Stimulated activated CD4-positive, alpha-beta T cell treated with anti-CD3 and anti-CD28 coated beads, Interleukin-12 subunit alpha, Interleukin-12 subunit beta, amount 100 ng/mL, for 48 hours (primary cell): ENCODE measurements around the gene KMT2E.

Source experiments
- DNase-seq, 3 donors: peaks; one replicate each; pipeline ENCODE4 v3.0.0-alpha.2; 2020; ENCODE audit warnings: low read depth in 2 of 3, low spot score in 1 of 3

The KMT2E gene

GRCh38 chr7:105006367-105007136 is 7.5 kb upstream of the KMT2E start:
- no peak for DNase-seq

- no peak for DNase-seq
Observed at GRCh38 chr7:105007298-105007697, 6.7 kb upstream of the KMT2E start.

DNA sequence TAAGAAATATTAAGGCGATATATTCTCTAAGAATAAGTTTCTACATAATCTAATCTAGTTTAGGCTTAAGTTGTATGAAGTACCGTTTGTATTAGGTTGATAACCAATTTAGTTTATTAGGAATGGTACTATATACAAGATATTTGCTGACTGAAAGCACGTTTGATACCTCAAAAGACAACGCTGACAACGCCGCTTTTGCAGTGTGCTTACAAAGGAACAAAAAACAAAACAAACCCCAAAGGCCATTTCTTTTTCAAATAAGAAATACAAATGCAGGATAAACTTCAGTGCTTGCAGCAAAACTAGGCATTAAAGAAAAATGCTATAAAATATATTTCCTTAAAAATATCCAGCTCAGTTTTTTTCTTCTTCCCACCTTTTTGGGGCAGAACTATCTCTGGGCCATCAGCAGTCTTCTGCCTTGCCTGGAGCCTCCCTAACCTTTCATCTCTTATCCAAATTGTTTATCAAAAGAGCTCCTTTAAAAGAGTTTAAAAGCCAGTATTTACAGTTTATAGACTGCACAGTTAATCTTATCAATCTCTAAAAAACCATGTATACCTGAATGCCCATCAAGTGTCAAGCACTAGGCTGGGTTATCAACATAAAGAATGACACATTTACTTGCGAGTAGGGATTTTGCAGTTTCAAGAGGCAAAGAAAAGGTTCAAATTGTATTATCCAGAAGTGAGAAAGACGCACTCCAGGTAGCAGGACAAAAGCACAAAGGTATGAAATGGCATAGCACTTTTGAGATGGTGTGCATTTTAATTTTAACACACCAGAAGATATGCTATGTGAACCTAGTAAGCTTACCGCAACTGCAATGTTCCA is 4.1 kb upstream of the KMT2E start:
- DNase-seq = no peak

GRCh38 chr7:105010504-105011130 is 3.4 kb upstream of the KMT2E start:
- DNase-seq = no peak

GRCh38 chr7:105011141-105011830 is 2.7 kb upstream of the KMT2E start:
- no peak for DNase-seq

DNA sequence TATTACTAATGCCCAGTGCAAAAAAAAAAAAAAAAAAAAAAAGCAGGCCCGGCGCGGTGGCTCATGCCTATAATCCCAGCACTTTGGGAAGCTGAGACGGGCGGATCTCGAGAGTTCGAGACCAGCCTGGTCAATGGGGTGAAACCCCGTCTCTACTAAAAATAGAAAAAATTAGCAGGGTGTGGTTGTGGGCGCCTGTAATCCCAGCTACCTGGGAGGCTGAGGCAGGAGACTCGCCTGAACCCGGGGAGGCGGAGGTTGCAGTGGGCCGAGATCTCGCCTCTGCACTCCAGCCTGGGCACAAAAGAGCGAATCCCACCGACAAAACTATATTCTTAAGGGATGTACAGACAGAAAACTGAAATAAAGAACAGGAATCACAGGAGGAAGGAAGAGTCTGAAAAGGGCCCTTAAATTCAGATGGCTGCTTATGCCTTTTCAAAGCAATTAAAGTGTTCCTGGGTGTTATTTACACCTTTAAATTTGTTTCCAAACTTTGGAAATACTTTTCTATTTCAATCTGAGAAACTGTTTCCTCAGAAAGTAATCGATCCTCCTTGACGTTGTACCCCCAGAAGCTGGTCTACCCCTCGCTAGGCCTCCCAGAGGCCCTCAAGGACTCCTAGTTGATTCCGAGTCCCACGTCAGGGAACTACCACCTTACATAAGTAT is 2.0 kb upstream of the KMT2E start:
- peak in 1 of 3 donors; percentile 26 for DNase-seq

DNA sequence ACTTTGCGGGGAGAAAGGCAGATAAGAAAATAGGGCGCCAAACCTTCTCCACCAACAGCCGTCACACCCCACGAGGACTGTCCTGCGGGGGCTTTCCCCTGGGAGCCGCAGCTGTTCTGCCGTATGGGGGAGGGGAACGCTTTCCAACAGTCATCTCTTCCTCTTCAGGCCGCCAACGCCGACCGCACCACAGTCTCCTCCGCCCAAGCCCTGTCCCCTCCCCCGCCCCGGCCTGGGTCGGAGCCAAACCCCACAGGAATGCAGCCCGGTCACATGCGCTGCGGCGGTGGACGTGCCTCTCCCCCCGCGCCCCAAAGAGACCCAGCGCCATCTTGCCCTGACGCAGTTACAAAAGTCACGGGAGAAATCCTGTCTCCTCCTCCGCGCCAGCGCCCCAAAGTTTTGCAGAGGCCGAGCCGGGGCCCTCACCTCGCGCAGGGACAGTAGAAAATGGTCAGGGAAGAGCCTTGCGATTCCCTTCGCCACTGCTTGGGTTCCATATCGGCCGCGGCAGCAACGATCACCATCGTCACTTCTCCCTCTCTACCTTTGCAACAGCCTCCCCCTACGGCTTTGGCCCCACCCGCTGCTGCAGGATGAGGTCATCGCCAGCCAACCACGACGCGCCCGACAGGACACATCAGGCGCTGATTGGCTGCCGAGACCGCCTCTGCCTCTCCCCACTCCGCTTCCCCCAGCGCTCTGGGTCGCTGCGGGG is 1.3 kb upstream of the KMT2E start:
- DNase-seq = peak; percentile 99 to 100 (median 100)

- DNase-seq = peak; percentile 86 to 90 (median 90)
Observed at GRCh38 chr7:105013221-105013815, 687 bp upstream of the KMT2E start.

- DNase-seq = peak; percentile 16 to 48 (median 46)
Observed at GRCh38 chr7:105014693-105015389, 836 bp downstream of the KMT2E start.

DNA sequence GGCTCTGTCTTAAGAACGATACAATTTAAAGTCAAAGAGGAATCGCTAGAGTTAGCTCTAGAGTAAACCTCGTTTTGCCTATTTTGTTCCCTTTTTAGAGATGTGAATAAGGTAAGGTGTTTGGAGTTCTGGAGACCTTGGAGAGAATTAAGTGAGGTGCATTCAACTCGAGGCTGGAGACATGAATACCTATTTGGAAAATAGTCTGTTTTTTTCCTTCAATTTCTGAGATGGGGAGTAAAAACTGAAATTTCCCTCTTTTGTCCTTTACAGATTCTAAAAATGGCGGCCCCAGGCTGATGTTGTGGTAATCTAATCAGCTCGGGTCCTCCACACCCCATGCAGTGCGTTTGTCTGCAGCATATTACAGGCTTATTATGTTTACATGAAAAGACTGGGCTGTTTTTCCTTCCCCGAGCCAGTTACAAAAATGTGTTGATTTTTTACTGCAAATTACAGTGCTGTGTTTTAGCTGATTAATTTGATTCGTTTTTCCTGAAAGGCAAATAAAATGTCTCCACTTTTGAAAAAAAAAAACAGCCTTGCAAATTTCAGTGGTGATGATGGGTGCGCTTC is 1.5 kb downstream of the KMT2E start:
- no peak for DNase-seq

DNA sequence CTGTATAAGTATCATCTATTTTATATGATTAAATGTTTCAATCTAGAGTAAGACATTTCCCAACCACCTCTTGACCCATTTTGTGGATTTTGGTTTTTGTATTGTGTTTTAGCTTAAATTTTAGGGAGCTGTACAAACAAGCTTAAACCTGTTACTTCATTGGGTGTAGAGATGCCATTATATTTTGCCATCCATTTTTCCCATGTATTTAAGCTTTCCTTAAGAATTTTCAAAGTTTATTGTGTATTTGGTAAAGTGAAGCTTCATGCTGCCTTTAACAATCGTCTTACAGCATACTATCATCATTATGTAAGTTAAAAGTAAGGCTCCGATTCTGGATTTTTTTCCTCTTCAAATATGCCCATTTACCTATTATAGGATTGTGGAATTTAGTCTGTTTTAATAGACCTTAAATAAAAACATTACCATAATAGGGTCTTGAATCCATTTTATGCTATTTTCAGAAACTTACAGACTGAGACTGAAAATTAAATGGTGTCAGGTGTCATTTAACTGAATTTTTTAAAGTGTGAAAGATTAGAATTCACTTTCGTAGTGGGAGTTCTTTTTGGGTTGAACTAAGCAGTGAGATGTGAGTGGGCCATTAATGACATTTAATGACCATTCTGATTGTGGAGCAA is 2.2 kb downstream of the KMT2E start:
- no peak for DNase-seq

GRCh38 chr7:105016709-105017656 is 3.0 kb downstream of the KMT2E start:
- DNase-seq = no peak

- no peak for DNase-seq
Observed at GRCh38 chr7:105017657-105018365, 3.8 kb downstream of the KMT2E start.

DNA sequence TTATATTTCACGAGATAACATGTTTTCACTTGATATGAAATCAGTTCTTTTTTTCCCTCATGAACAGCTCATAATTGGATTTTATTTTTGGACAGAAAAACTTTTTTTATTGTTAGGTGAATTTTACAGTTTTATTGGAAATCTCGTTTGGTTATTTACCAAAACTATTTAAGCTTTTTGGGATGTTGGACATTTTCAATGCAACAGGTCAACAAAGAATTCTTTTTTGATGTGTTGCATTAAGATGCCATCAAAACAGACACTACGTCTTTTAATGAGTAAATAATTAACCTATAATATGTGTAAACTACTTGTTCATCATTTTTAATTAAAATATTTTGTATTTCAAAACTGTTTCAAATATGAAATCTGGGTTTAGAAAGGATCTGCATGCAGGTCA is 5.3 kb downstream of the KMT2E start:
- DNase-seq = no peak

GRCh38 chr7:105020926-105021325 is 6.9 kb downstream of the KMT2E start:
- DNase-seq = no peak

DNA sequence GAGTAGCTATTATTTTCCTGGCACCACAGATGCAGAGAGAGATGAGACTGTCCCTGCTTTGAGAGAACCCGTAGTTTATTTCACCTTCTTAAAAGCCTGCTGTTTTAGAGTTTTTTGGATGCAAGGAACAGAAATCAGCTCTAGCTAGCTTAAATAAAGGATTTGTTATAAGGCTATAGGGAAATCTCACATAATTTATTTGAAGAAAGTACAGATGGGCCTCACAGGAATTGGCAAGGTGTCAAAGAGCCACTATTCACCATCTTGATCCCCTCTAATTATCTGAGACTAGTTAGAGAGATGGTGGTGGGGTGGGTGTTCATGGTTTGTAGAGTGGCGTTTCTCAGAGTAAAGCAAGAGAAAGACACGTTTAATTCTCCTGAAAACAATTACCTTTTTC is 7.3 kb downstream of the KMT2E start:
- DNase-seq = no peak

DNA sequence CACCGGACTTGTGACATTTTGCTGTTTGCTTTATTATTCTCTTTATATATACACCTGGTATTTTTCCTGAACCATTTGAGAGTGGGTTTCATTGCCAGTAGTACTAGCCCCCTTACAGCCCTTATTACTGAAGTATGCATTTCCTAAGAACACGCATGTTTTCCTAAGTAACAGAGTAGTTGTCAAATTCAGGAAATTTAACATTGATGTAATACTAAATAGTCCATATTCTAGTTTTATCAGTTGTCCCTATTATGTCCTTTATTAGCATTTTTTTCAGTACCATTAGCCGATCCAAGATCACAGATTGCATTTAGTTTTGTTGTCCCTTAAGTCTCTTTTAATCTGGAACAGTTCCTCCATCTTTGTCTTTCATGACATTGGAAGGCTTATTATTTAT is 8.0 kb downstream of the KMT2E start:
- no peak for DNase-seq
